ENCODE measurements around the gene CYB5R4.
"Not testable (repeated sequence)": the region's sequence is repeated elsewhere in the genome, so short reads cannot be mapped to it uniquely, and the experiment has no call there.

CYB5R4 gene

DNA sequence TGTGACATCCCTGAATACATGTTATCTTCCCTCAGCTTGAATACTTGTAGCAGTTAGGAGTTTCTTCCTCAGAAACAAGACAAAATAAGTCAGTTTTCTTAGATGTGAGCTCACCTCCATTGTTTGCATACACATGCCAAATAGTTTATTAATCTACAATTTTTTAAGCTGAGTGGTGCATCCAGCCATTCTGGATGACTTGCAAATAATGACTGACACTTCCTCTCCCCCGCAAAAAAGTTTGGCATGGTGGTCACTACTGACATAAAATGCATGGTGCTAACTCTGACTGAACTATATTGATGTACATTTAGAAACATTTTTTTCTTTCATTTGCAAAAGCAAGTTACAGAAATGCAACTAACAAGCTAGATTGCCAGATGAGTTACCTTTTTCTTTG, 55.5 kb downstream of the CYB5R4 start:
- no peak for DNase-seq

DNA sequence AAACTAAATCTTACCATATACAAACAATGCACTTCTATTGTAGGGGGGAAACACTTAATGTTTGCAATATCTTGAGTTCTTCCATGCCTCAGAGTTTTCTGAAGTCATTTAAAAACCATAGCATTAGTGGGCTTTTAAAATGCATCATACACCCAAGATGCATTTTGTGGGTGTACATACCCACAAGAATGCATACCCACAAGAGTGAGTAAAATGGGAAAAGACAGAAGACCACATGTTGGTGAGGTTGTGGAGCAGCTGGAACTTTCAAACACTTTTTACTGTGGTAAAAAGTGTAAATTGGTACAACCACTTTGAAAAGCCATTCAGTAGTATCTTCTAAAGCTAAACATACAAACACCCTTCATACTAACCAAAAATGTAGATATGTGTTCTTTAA, 57.5 kb downstream of the CYB5R4 start:
- no peak for DNase-seq

DNA sequence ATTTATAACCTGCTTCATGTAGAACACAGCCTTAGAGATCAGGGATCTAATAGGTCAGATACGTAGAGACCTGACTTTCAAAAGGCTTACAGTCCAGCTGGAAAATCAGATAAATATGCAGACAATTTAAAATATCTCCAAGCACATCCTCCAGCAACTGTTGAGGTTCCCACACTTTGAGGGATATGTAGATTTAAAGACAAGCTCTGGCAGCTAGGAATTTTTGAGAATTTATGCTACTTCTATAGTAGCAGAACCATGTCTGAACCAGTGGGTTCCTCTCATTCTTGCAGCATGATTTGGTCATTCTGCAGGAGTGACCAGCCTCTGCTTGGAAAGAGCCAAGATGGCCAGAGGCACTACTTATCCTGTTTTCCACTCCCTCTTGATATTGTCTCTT, 60.5 kb downstream of the CYB5R4 start:
- no peak for DNase-seq

DNA sequence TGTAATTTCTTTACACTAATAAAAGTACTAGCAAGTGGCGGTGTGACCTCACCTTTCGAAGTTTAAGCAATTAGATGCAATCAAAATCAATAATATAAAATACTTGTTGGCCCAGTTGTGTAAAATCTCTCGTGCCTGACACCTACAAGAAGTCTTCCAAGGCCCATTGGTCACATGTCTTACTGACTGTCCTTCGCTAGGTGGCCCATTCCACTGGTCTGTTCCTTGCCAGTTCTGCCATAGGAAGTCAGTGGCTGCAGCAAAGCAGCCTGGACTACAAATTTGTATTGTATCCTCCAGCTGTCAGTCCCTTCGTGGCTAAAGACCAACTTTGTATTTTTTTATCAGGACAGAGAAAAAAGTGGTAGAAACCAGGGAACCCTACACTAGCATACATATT, 61.8 kb downstream of the CYB5R4 start:
- no peak for DNase-seq

DNA sequence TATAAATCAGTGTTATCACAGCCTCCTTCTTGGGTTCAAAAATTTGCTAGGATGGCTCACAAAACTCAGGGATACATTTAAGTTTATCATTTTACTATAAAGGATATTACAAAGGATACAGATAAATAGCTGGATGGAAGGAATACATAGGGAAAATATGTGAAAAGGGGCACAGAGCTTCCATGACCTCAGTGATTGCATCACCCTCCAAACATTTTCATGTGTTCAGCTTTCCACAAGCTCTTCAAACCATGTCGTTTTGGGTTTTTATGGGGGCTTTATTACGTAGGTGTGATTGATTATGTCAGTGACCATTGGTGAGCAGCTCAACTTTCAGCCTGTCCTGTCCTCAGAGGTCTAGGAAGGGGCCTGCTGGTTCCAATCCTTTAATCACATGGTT, 68.0 kb downstream of the CYB5R4 start:
- DNase-seq = no peak

DNA sequence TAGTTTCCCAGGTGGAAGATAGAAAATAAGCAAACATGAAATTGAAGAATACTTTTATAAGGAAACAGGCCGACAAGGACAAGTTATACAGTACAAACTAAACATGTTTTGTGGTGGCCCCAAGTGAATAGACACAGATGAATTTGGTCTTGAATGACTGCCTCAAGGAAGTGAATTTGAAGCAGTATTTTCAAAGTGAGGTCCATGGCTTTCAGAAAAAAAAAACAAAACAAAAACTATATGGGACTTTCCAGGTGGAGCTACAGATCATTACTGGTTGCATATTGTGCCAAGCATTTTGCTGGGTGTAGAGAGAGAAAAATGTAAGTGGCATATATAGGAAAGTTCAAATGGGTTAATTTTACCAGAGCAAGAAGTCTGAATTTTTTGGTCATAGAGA, 68.8 kb downstream of the CYB5R4 start:
- DNase-seq = no peak

DNA sequence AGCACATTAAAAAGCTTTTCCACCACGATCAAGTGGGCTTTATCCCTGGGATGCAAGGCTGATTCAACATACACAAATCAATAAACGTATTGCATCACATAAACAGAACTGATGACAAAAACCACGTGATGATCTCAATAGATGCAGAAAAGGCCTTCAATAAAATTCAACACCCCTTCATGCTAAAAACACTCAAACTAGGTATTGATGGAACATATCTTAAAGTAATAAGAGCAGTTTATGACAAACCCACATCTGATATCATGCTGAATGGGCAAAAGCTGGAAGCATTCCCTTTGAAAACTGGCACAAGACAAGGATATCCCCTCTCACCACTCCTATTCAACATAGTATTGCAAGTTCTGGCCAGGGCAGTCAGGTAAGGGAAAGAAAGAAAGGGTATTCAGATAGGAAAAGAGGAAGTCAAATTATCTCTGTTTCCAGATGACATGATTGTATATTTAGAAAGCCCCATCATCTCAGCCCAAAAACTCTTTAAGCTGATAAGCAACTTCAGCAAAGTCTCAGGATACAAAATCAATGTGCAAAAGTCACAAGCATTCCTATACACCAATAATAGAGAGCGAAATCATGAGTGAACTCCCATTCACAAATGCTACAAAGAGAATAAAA, 86.8 kb downstream of the CYB5R4 start:
- not testable (repeated sequence) for DNase-seq

DNA sequence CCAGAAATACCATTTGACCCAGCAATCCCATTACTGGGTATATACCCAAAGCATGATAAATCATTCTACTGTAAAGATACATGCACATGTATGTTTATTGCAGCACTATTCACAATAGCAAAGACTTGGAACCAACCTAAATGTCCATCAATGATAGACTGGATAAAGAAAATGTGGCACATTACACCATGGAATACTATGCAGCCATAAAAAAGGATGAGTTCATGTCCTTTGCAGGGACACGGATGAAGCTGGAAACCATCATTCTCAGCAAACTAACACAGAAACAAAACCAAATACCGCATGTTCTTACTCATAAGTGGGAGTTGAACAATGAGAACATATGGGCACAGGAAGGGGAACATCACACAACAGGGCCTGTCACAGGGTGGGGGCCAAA, 88.5 kb downstream of the CYB5R4 start:
- not testable (repeated sequence) for DNase-seq

DNA sequence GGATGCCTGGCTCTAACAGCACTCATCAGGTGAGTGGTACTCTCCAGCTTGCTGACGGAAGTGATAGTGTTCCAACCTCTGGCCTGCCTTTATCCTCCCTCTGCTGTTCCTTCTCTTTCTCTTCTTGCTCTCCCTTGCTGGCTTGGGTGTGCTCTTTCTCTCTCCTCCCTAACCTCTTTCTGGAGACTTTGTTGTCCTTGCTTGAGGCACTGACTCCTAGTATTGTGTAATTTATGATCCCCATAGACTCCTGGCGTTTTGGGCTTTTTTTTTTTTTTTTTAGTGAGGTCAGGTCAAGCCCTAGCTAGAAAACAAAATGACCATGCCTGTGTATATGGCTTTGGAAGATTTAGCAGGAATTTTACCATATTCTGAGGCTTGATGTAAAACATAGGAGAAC, 89.4 kb downstream of the CYB5R4 start:
- DNase-seq = no peak

DNA sequence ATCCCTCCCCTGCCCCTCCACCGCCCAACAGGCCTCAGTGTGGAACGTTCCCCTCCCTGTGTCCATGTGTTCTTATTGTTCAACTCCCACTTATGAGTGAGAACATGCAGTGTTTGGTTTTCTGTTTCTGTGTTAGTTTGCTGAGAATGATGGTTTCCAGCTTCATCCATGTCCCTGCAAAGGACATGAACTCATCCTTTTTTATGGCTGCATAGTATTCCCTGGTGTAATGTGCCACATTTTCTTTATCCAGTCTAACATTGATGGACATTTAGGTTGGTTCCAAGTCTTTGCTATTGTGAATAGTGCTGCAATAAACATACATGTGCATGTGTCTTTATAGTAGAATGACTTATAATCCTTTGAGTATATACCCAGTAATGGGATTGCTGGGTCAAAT, 91.9 kb downstream of the CYB5R4 start:
- not testable (repeated sequence) for DNase-seq

DNA sequence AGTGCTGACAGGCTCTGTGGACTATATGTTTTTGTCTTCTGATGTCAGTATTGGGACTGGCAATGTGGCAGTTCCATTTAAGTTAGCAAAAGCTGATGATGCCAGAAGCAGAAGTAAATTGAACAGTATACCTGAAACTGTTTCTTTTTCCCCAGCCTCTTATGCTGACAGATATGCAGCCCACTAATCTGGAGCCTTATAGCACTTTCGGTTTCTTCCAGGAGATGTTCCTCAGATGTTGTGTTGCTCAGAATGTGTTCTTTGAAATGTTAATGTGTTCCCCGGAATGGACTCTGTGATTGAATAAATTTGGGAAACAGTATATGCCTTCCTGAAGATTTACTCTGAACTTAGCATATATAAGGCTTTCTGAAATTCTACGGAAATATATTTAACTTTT, 93.3 kb downstream of the CYB5R4 start:
- no peak for DNase-seq

DNA sequence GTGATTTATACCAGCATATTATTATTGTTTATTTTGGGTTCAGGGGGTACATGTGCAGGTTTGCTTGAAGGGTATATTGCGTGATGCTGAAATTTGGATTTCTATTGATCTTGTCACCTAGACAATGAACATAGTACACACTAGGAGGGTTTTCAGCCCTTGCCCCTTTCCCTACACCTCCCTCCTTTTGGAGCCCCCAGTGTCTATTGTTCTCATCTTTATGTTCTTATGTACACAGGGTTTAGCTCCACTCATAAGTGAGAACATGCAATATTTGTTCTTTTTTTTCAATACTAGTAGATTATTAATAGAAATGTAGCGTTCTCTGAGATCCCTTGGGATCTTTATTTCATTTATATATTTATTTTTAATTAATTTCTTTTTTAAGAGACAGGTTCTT, 94.9 kb downstream of the CYB5R4 start:
- no peak for DNase-seq

DNA sequence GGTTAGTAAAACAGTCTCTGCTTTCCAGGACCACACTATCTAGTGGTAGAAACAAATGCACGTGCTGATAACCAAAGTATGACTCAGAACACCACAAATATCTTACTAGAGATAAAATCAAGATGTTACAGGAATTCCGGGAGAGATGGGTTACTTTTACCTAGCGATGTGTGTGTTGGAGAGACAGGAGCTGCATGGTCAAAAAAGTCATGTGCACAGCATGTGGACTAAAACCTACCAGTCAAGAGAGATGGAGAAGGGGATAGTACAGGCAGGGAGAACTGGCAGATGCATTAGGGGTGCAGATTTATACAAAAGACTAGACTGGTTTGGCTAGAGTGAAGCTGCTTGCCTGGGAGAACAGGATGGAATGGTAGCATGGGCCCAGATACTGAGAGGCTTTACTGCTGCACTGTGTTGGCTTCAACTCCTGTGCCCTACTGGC, 98.8 kb downstream of the CYB5R4 start:
- DNase-seq = no peak

DNA sequence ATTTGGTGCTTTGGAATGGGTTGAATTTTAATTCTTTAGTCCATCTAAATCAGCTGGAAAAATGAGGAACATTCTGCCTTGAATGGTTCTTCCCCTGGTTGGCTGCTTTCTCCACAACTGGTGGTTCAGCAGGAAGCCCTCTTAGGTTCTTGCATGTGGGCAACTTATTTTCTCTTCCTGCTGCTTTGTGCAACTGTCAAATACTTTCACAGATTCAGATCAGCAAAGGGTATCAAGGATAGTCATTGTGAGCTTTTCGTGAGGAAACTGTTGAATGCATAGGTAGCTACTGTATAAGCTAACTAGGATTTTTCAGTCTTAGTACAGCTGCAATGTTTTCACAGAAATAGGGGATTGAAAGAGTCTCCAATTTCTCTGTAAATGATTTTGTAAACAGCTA, 101.2 kb downstream of the CYB5R4 start:
- DNase-seq = no peak

DNA sequence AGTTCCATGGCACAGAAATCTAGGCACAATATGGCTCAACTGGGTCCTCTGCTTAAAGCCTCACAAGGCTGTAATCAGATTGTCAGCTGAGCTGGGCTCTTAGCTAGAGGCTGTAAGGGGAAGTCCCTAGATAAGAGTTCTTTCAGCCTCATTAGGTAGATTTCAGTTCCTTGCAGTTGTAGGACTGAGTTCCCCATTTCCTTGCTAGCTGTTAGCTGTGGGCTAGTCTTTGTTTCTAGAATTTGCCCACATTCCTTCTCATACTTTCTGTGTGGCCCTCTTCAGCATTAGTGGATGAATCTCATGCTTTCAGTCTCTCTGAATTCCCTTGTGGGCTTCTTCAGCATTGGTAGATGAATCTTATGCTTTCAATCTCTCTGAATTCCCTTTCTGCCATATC, 103.1 kb downstream of the CYB5R4 start:
- DNase-seq = no peak

DNA sequence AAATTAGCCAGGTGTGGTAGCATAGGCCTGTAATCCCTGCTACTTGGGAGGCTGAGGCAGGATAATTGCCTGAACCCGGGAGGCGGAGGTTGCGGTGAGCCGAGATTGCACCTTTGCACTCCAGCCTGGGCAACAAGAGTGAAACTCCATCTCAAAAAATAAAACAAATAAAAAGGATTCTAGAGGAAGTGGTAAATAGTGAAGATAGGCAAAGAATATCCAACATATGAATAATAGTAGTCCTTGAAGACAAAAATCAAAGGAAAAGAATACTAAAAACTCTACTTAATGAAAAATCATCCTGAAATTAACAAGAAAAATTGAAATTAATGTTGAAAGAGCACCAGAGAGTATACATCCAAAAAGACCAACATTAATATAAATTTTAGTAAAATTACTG, 107.0 kb downstream of the CYB5R4 start:
- no peak for DNase-seq

DNA sequence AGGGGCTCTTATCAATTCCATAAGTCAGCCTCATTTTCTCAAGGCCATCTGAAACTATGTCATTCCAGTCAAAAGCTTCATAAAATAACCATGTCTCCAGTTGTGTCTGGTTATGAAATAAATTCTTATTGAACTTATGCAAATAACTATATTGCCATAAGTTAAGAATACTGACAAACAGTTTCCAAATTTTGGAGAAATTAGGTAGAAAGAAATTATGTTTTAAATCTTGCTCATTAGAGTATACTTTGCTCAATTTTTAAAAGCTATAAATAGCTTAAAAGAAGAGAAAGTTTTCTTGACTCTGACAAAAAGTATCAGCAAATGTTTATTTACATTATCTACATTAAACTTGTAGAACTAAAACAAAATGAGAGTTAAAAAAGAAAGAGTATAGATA, 111.1 kb downstream of the CYB5R4 start:
- DNase-seq = no peak

DNA sequence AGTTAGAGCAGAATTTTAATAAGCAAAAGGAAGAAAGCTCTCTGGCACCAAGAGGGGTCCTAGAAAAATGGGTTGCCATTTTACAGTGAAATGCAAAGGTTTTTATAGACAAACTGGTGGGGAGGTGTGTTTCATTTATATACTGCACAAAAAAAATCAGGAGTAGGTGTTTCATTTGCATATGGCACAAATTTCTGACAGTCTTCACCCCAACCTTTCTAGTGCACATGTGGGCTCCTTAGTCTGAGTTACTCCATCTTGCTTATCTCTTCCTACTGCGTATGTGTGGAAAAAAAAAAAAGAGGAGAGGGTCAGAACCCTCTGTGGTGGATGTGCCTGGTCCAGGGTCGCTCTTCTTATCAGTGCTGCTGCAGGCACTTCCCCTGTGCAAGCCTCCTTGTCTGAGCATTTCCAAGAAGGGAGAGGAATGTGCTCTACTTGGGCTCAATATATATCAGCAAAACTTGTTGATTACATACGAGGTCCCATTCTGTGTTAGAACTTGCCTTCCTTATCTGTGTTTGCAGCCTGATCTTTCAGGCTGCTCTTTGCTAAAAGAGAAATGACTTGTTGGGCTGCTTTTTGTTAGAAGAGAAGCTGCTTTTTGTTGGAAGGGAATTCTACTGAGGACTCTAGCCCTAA, 115.0 kb downstream of the CYB5R4 start:
- no peak for DNase-seq

DNA sequence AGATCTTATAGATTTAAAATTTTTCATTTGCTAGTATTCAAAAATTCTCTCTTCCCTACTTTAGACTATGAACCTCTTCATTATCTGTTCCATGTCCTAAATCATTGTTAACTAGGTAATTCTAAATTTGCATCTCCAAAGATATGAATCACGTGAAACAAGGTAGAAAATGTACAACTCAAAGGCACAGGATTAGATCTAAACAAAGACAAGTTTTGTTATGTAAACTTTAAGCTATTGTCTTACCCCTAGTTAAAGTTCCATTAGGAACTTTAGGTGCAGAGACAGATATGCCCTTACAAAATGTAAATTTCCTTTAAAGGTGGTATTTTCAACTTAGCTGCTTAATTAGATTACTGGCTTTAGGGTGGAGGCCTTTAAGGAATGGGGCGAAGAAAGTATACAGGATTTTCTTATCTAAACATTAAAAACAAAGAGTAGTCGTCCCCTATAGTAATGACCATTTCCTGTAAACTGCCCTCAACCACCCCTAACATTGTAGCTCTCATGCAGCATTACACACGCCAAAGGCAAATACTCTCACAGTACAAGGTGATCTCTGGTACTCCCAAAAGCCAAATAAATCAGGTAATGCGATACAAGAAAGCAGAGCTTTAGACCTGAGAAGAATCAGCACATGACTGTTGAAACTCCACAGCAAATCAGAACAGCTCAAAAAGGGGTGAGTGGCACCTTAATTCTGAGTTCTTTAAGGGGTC, 116.7 kb downstream of the CYB5R4 start:
- no peak for DNase-seq

DNA sequence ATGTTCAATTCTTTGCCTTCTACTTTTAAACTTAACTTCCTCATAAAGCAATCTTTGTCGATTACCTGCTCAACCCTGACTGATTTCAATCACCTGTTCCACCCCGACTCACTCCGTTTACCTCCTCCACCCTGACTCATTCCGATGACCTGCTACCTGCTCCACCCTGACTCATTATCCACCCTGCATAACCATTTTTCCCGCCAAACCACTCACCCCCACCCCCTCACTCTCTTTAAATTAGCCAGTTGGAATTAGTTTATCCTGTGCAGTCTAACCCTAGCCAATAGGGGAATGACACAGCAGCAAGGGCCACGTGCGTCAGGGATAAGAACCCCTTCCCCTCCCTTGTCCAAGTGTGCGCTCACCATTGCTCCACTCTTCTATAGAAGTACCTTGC, 117.4 kb downstream of the CYB5R4 start:
- no peak for DNase-seq

DNA sequence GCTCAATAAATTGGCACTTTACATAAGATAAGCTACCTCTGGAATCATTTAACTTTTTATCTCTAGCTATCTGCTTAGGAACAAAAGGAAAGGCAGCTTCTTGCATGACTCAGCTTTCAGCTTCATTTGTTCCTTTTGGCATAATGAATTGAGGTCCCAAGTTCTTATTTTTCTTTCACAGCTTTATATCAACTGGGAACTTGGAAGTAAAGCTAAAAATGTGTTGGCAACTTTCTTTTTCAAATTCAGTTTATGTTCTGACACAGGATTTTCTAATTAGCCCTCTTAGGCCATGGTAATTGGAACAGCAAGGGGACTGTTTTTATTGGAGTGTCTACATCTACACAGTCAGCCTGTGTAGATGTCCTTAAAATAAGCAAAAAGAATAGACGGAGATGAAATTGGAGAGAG, 118.8 kb downstream of the CYB5R4 start:
- no peak for DNase-seq

DNA sequence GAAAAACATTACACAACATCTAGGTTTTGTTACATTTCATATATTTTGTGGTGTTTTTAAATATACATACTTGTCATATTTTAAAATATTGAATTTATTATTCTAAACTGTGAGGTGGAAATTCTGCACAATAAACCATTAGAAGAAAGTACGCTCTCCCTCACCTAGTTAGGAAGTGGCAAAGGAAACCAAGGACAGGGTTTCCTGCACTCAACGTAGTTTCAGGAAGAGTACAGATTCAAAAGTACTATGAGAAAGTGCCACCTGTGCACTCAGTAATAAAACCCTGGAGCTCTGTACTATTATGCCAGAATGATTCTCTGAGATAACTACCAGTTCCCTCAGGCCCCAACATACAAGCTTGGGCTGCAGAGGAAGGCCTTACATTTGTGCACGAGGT, 119.5 kb downstream of the CYB5R4 start:
- DNase-seq = no peak

DNA sequence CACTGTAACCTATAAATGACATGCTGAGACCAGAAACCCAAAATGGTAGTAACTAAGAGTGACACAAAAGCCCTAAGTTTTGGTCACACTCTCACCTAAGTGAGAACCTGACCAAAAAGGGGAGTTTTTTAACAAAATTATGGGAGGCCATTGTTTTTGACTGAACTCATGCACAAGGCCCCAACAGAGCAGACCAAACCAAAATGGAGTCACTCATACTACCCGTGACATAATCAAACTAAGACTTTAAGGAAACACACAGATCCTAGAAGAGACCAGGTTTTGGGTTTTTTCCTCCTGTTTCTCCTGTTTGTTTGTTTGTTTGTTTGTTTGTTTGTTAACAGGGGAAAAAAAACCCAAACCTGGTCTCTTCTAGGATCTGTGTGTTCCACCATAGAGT, 124.9 kb downstream of the CYB5R4 start:
- no peak for DNase-seq

DNA sequence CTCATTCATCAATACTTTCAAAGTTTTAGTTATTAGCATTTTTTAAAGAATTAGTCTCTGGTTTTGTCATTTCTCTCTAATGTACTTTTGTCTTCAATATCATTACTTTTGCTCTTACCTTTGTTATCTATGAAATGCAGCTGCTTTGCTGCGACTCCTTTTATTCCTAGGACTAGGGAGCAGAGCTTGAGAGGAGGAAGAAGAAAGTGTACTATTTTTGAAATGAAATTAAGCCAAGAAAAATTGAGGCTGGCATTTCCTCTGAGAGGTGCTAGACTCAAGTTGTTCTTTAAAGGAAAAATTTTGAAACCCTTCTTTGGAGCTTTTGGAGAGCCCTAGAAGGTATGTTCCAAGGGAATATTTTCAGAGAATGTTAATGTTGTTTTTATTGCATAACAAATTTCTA, 125.8 kb downstream of the CYB5R4 start:
- DNase-seq = no peak

DNA sequence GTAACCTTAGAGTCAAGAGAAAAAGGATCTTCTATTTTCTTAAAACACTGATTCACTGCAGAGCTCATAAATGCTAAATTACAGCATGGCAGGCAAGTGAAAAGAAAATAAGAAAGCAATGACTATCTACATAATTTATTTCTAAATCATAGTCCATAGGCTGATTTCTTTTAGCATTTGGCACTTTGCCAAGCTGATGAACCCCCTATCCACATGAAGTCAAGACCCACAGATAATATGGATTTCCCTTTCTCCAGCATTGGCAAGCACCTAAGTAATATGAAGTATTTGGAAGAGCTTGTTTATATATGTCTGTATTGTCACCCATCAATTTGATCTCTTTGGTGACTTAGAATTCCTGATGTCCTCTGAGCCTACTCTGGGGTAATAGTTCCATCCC, 126.2 kb downstream of the CYB5R4 start:
- no peak for DNase-seq

All from stimulated activated CD4-positive, alpha-beta T cell treated with anti-CD3 and anti-CD28 coated beads, Interleukin-4, amount 100 ng/mL, for 1 hour (primary cell).